ENCODE measurements around the gene FBXO31. TPM values are rescaled to one million over a fixed set of nuclear protein-coding genes. Genes with fewer than 3 reads are reported as not detected.

FBXO31 gene
- total and polyA plus RNA-seq, 2 experiments from 2014 or later, result 19.3 to 31.0 TPM

DNA sequence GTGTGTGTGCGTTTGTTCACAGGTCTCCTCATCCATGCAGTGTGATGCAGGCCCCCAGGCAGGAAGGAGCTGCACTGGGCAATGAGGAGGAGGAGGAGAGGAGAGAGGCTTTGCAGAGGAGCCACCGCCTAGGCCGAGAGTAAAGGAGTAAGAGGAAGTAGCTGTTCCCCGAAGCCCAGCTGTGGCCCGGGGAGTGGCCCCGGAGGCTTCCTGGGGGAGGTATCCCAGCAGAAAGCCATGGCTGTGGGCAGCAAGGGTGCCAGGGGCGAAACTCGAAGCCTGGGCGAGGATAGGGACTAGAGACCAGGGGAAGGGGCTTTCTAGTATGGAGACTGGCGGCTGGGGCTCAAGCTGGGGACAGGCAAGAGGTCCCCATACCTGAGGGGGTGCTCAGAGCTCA is 78.6 kb downstream of the FBXO31 start:
- no peak for DNase-seq
- TF ChIP-seq EZH2phosphoT487 (IDR thresholded peaks at IDR 0.05; ENCODE audit: insufficient read depth, low read depth) (no peak), EZH2 (IDR thresholded peaks at IDR 0.05; ENCODE audit: insufficient read depth, poor library complexity, severe bottlenecking) (no peak)
- Histone ChIP-seq H3K9ac (no peak overlapping the region), H3K27ac (no peak overlapping the region), H3K27me3 (replicated peaks; ENCODE audit: insufficient read depth) (no peaks in the 10 kb centered on the region), H3K36me3 (ENCODE audit: low read depth) (no peaks in the 10 kb centered on the region), H3K9me2 (ENCODE audit: insufficient read depth) (no peaks in the 10 kb centered on the region), H3K4me1 (ENCODE audit: insufficient read depth) (no peaks in the 10 kb centered on the region), H2AFZ (no peak overlapping the region), H3K4me2 (ENCODE audit: unreplicated experiment) (no peak overlapping the region), H4K20me1 (ENCODE audit: insufficient read depth) (no peaks in the 10 kb centered on the region), H3K9me3 (ENCODE audit: low read depth) (no peaks in the 10 kb centered on the region), H3K79me2 (ENCODE audit: insufficient read depth) (no peaks in the 10 kb centered on the region), H3K4me3 (no peak overlapping the region), H3F3A (ENCODE audit: insufficient read depth) (no peaks in the 10 kb centered on the region)
- in situ Hi-C loops (cut with MboI), result no loop called here
- 86 to 91% methylated on average over 10 of the region's 10 CpGs for WGBS, 2 experiments (ENCODE audit: low coverage in 1 of 2, low lambda C conversion rate in 2 of 2, missing lambda C conversion rate in 2 of 2)

DNA sequence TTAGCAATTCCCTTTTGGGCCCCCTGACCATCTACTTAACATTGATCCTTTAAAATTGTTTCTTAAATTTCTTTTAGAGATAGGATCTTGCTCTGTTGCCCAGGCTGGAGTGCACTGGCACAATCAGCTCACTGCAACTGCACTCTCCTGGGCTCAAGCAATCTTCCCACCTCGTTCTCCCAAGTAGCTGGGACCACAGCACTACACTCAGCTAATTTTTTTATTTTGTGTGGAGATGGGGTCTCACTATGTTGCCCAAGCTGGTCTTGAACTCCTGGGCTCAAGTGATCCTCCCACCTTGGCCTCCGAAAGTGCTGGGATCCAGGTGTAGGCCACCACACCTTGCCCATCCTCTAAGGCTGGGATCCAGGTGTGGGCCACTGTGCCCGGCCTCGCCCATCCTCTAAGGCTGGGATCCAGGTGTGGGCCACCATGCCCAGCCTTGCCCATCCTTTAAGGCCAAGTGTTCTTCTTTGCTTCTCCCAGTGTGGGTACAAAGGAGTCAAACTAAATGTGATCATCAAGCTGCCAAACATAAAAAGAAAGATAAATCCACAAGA is 79.5 kb downstream of the FBXO31 start:
- no peaks in the 10 kb centered on the region for H4K20me1 ChIP-seq (ENCODE audit: insufficient read depth)
- no peaks in the 10 kb centered on the region for H3K9me2 ChIP-seq (ENCODE audit: insufficient read depth)
- H2AFZ ChIP-seq, result no peak overlapping the region
- no peaks in the 10 kb centered on the region for H3K4me1 ChIP-seq (ENCODE audit: insufficient read depth)
- H3K4me3 ChIP-seq, result no peak overlapping the region
- in situ Hi-C loops (cut with MboI), result no loop called here
- WGBS, 2 experiments (ENCODE audit: low coverage in 1 of 2, low lambda C conversion rate in 2 of 2, missing lambda C conversion rate in 2 of 2), result 84 to 86% methylated on average over 4 of the region's 4 CpGs
- H3K36me3 ChIP-seq (ENCODE audit: low read depth), result no peaks in the 10 kb centered on the region
- H3K27ac ChIP-seq, result no peak overlapping the region
- H3K9ac ChIP-seq, result no peak overlapping the region
- no peak for DNase-seq
- H3F3A ChIP-seq (ENCODE audit: insufficient read depth), result no peaks in the 10 kb centered on the region
- no peaks in the 10 kb centered on the region for H3K9me3 ChIP-seq (ENCODE audit: low read depth)
- H3K4me2 ChIP-seq (ENCODE audit: unreplicated experiment), result no peak overlapping the region
- TF ChIP-seq EZH2phosphoT487 (IDR thresholded peaks at IDR 0.05; ENCODE audit: insufficient read depth, low read depth), result no peak
- no peaks in the 10 kb centered on the region for H3K79me2 ChIP-seq (ENCODE audit: insufficient read depth)
- no peaks in the 10 kb centered on the region for H3K27me3 ChIP-seq (replicated peaks; ENCODE audit: insufficient read depth)

DNA sequence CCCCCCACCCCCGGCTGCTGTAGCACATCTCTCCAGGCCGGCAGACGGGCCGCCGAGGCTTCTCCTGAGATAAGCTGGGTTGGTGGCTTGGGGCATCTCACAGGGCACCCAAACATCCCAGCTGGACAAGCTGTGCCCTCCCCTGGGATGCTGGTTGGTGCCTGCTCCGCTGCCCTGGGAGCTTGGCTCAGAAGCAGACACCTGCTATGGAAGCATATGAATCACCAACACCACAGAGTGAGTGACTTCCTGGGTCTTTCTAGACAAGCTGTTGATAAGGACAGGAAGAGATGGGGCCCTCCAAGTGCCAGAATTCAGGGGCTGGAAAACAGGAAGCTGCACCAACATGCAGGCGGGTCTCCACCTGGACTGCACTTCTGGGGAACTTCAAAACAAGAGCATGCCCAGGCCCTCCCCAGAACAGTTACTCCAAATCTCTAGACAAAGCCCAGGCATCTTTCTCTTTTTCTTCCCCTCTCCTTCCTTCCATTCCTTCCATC is 80.1 kb downstream of the FBXO31 start:
- Histone ChIP-seq H3K27me3 (replicated peaks; ENCODE audit: insufficient read depth) (no peaks in the 10 kb centered on the region), H3F3A (ENCODE audit: insufficient read depth) (no peaks in the 10 kb centered on the region), H3K9me3 (ENCODE audit: low read depth) (no peaks in the 10 kb centered on the region), H3K4me2 (ENCODE audit: unreplicated experiment) (no peak overlapping the region), H3K9ac (no peak overlapping the region), H3K9me2 (ENCODE audit: insufficient read depth) (no peaks in the 10 kb centered on the region), H3K4me1 (ENCODE audit: insufficient read depth) (no peaks in the 10 kb centered on the region), H4K20me1 (ENCODE audit: insufficient read depth) (no peaks in the 10 kb centered on the region), H3K79me2 (ENCODE audit: insufficient read depth) (no peaks in the 10 kb centered on the region), H3K4me3 (no peak overlapping the region), H3K36me3 (ENCODE audit: low read depth) (no peaks in the 10 kb centered on the region), H3K27ac (no peak overlapping the region), H2AFZ (no peak overlapping the region)
- in situ Hi-C loops (cut with MboI), result no loop called here
- no peak for DNase-seq
- no peak for TF ChIP-seq EZH2 (IDR thresholded peaks at IDR 0.05; ENCODE audit: insufficient read depth, poor library complexity, severe bottlenecking)
- TF ChIP-seq EZH2phosphoT487 (IDR thresholded peaks at IDR 0.05; ENCODE audit: insufficient read depth, low read depth), result no peak
- 90 to 94% methylated on average over 2 to 7 of the region's 7 CpGs for WGBS, 2 experiments (ENCODE audit: low coverage in 1 of 2, low lambda C conversion rate in 2 of 2, missing lambda C conversion rate in 2 of 2)

DNA sequence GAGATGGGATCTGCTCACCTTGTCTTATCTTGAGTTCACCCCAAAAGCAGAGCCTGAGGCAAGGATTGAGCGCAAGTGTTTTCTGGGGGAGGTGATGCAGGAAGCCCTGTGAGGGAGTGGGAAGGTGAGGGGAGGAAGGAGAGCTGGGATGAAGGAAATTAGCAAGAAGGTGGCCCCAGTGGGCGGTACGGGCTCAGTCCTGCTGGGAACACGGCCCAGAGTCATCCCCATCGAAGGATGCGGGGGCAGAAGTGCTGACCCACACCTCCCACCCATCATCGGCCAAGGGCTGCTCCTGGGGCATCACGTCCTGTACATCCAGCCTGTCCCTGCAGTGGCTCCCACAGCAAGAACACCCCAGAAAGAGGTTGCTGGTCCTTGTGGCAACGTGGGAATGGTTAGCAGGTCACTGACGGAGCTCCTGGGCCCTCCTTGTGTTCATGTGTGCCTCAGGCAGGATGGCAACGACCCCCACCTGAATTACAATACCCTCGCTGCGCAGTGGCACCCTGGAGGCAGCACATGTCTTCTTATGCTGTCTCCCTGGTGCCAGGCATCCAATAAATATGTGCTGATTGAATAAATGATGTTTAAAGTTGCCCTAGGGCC is 84.6 kb downstream of the FBXO31 start:
- no peak for DNase-seq
- no peaks in the 10 kb centered on the region for H3K4me1 ChIP-seq (ENCODE audit: insufficient read depth)
- WGBS, 2 experiments (ENCODE audit: low coverage in 1 of 2, low lambda C conversion rate in 2 of 2, missing lambda C conversion rate in 2 of 2), result 78 to 81% methylated on average over 13 of the region's 13 CpGs
- in situ Hi-C loops (cut with MboI), result no loop called here
- H3K9ac ChIP-seq, result no peak overlapping the region
- no peaks in the 10 kb centered on the region for H3K27me3 ChIP-seq (replicated peaks; ENCODE audit: insufficient read depth)
- H3K4me2 ChIP-seq (ENCODE audit: unreplicated experiment), result no peak overlapping the region
- no peaks in the 10 kb centered on the region for H3K79me2 ChIP-seq (ENCODE audit: insufficient read depth)
- no peaks in the 10 kb centered on the region for H3K36me3 ChIP-seq (ENCODE audit: low read depth)
- no peaks in the 10 kb centered on the region for H3F3A ChIP-seq (ENCODE audit: insufficient read depth)
- no peak overlapping the region for H2AFZ ChIP-seq
- H3K9me2 ChIP-seq (ENCODE audit: insufficient read depth), result no peaks in the 10 kb centered on the region
- TF ChIP-seq EZH2 (IDR thresholded peaks at IDR 0.05; ENCODE audit: insufficient read depth, poor library complexity, severe bottlenecking) (no peak), EZH2phosphoT487 (IDR thresholded peaks at IDR 0.05; ENCODE audit: insufficient read depth, low read depth) (no peak)
- H4K20me1 ChIP-seq (ENCODE audit: insufficient read depth), result no peaks in the 10 kb centered on the region; the same call in 1 of the 2 replicates
- no peaks in the 10 kb centered on the region for H3K9me3 ChIP-seq (ENCODE audit: low read depth)
- no peak overlapping the region for H3K27ac ChIP-seq
- H3K4me3 ChIP-seq, result no peak overlapping the region
